NCI-H2227 treated with DMSO at 0.1 percent for 48 hours (cell line): ENCODE measurements around the gene HIP1.
"Not testable (repeated sequence)": the region's sequence is repeated elsewhere in the genome, so short reads cannot be mapped to it uniquely, and the experiment has no call there.

Experiments used
- DNase-seq: peaks from one replicate; lab custom pipeline; 2025; lab: John Stamatoyannopoulos, UW

The HIP1 gene

GRCh38 chr7:75639886-75640190, 98.9 kb downstream of the HIP1 start:
- peak; percentile 35 for DNase-seq

DNA sequence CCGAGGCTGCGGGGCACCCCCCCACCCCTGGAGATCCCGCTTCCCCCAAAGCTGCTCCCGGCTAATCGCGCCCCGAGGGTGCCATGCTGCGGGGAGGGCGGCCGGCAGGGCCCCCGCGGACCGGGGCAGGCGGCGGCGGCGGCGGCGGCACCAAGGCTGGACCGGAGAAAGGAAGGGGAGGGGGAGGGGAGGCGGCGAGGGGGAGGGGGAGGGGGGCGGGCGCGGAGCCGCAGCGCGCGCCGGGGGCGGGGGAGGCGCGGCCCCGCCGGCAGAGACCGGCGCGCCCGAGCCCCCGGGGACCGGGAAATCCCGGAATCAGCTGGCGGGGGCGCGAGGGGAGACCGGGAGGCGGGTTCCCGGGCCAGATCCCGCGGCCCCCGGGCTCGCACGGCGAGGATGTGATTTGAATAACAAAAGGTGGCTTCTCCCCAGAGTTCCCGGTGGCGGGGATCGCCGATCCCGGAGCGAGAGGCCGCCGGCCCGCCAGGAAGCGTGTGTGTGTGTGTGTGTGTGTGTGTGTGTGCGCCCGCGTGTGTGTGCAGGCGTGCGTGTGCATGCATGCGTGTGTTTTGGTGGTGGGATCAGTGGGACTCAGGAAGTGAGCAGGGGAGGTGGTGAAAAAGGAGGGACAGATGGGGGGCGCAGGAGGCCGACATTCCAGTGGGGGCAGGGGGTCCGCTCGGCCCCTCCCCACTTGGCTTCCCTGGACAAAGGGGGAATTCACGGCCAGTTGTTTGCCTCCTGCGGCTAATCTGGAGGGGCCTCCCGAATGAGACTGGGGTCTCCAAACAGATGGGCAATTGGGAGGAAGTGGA, 99.5 kb downstream of the HIP1 start:
- DNase-seq, result peak; percentile 53

- no peak for DNase-seq
Measured at GRCh38 chr7:75638594-75639070, 100.1 kb downstream of the HIP1 start.

DNA sequence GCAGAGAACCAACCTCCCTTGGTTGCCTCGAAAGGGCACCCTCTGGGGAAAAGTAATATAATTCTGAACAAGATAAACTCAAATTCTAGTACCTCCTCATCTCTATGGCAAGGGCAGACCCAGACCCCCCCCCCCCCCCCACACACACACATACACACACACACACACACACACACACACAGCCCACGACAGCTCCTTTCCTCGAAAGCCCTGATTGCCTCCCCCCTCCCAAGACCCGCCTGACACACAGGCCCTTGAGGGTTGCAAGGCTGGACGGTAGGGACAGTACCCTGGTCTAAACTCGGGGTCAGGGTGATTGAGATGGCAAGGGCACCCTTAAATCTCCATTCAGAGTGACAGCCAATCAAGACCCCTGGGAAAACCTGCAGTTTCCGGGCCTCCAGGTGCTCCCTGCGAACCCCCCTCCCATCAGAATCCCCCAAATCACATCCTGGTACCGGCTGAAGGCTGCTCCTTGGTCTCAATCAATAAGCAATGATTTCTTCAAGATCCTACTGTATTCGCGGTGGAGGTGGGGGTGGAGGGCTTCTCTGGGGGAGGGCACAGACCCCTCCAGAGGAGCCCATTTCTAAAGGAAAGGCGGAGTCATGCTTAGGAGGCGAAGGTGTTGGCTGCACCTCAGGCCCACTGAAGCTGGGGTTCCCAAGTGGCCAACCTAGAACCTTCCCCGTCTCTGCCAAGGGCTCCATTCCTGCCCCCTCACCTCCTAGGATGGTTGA, 100.7 kb downstream of the HIP1 start:
- DNase-seq, result no peak

DNA sequence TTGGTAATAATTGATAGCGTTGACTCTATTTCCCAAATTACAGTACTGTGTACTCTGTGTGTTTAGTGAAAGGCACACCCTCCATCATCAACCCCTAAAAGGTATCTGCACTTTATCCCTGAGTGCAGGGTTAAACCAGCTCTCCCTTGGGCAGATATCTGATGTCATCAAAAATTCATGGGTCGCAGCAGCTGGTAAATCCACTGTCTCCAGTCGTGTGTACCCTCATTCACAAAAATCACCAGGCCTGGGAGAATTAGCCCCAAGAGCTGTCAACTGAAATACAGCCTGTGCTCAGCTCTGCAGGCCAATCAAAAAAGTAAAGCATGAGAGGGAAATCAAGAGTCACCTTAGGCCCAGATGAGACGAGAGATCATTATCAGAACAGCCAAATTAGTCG, 103.7 kb downstream of the HIP1 start:
- DNase-seq, result no peak

- not testable (repeated sequence) for DNase-seq
Measured at GRCh38 chr7:75632587-75632986, 106.2 kb downstream of the HIP1 start.

GRCh38 chr7:75631711-75632110, 107.0 kb downstream of the HIP1 start:
- no peak for DNase-seq

- peak; percentile 55 for DNase-seq
Measured at GRCh38 chr7:75630549-75630948, 108.2 kb downstream of the HIP1 start.

DNA sequence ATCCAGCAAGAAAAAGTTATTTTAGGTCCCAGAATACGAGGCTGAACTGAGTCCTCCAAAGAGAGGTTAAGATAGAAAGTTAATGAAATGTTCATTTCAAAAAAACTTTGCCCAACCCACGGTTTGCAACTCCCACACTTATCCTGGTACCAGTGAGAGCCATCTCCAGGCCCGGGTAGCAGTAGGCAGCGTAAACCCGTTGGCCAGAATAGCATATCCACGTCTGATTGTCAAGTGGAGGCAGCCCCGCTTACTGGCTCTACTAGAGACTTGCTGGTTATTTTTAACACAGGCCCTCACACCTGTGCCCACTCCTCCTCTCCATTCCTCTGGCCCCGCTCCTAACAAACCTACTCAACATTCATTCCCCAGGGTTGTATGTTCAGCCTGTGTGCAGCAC, 109.7 kb downstream of the HIP1 start:
- no peak for DNase-seq

- DNase-seq, result no peak
Measured at GRCh38 chr7:75628055-75628454, 110.7 kb downstream of the HIP1 start.

DNA sequence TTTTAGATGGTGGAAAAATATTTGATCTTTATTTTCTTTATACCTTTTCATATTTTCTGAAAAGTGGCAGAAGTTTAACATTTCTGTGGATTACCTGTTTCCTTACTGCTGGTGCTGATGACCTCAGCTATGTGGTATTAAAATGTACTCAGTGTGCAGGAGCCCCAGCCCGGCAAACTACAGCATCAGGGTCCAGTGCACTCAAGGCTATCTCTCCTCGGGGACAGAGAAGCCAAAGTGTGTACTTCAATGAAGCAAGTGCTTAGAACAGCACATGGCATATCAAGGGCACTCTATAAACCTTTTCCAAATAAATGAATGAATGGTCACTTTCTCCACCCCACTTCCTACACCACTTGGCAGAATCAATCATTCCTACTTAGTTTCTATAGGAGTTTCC, 111.8 kb downstream of the HIP1 start:
- no peak for DNase-seq

- DNase-seq, result no peak
Measured at GRCh38 chr7:75625868-75626267, 112.9 kb downstream of the HIP1 start.

- no peak for DNase-seq
Measured at GRCh38 chr7:75624134-75624832, 114.5 kb downstream of the HIP1 start.

DNA sequence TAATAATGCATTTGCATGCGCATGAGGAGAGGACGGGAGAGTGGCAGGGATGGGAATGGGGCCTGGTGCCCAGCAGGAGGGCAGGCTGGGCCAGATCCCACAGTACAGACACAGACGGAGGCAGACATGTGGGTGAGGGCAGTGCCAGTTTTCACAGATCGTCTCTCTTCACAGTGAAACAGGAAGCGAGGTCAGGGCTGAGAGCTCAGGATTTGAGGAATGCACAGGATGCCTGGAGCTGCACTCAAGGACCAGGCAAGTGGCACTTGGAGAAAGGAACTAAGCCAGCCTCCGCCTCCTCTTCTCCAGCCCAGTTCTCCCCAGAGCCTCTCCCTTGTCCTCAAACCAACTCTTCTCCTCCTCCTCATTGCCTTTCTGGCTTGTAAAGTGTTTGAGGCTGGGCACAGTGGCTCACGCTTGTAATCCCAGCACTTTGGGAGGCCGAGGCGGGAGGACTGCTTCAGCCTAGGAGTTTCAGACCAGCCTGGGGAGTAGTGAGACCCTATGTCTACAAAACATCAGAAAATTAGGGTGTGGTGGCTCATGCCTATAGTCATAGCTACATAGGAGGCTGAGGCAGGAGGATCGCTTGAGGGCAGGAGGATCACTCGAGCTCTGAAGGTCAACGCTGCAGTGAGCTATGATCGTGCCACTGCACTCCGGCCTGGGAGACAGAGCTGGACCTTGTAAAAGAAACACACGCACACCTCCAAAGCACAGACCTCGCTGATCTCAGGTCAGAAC, 115.2 kb downstream of the HIP1 start:
- DNase-seq, result no peak

DNA sequence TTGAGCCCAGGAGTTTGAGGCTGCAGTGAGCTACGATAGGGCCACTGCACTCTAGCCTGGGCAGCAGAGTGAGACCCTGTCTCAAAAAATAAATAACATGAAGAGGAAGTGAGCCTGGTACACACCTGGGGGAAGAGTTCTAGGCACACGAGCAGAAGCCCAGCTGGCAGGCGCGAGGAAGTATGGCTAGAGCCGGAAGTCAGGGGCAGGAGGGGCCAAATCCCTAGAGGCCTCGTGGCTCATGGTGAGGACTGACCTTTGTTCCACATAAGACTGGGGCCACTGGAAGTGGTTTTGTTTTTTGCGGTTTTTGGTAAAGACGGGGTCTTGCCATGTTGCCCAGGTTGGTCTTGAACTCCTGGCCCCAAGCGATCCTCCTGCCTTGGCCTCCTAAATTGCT, 117.6 kb downstream of the HIP1 start:
- DNase-seq, result no peak

- no peak for DNase-seq
Measured at GRCh38 chr7:75619636-75620035, 119.1 kb downstream of the HIP1 start.

GRCh38 chr7:75617634-75618234, 121.0 kb downstream of the HIP1 start:
- DNase-seq, result no peak

- no peak for DNase-seq
Measured at GRCh38 chr7:75616421-75617167, 122.1 kb downstream of the HIP1 start.

- DNase-seq, result no peak
Measured at GRCh38 chr7:75614401-75614800, 124.3 kb downstream of the HIP1 start.

DNA sequence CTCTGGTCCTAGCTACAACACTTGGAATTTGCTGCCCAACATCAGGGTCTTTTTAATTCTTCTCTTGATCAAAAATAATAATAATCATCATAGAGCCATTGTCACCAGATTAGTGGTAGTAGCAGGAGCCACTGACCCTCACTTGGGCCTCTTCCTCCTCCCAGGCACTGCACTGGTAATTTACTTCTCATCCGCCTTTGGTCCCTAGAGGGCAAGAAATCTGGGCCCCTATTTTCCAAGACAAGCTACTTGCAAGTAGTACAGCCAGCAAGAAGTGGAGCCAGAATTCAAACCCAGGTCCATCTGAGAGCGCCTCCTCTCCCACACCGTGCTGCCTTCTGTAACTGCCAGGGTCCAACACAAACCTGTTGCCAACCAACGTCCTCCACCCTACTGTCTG, 125.4 kb downstream of the HIP1 start:
- DNase-seq, result no peak

- DNase-seq, result no peak
Measured at GRCh38 chr7:75611557-75612178, 127.1 kb downstream of the HIP1 start.
